ENCODE results near the gene MAN2A2. TPM values are rescaled to one million over a fixed set of nuclear protein-coding genes. Genes with fewer than 3 reads are reported as not detected.
"Not testable (repeated sequence)": the region's sequence is repeated elsewhere in the genome, so short reads cannot be mapped to it uniquely, and the experiment has no call there.

Gene MAN2A2
- total RNA-seq, 1 donor from 2014 or later = 18.5 TPM

DNA sequence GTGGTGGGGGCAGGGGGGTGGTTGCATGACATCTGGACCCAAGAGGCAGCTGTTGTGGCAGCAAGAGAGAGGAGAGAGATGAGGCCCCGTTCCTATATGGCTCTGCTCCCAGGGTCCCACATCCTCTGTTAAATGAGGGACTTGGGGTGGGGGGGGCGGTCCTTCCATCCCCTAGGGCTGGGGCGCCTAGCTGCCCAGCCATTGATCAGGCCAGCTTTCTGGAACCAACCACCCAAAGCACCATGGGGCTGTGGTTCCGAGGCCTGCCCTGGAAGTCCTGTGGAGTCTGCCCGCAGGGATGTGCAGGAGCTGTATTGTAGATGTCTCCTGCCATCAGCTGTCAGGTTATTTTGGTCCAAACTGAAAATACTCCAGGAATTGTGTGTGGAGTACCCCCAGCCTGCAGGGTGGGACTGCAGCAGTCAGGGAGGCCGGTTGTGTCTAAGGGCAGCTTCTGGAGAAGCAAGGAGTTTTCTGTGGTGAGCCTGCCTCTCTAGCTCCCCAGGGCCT is 29.6 kb upstream of the MAN2A2 start:
- peak overlapping the region; percentile 97 for H3K27ac Mint-ChIP-seq (ENCODE audit: unreplicated experiment)

DNA sequence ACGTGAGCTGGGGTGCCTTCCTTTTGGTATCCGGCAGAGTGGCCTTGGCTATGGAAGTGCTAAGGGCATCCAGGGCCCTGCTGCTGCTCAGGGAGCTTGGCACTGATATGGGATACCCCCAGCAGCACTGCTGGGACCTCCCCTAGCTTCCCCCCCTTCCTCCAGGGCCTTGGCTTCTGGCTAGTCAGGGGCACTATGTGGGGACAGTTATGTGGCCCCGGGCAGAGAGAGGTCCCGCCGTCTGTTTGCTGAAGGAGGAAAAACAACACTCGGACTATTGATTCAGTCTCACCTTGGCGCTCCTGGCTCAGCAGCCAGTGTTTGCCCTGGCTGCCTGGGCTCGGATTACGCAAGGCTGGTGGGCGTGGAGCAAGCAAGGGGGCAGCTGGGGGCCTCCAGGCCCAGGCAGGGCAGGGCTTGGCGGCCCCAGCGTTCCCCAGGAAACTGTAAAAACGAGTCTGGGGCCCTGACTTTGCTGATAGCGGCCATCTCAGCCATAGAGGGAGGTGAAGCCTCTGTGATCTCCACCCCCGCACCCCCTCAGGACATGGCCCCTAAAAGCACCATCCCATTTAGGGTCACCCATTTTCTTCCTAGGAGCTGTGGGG is 29.0 kb upstream of the MAN2A2 start:
- peak overlapping the region; percentile 97 for H3K27ac Mint-ChIP-seq (ENCODE audit: unreplicated experiment)
- Histone ChIP-seq H3K9me3 (ENCODE audit: insufficient read depth, low read depth, low read length) (no peaks in the 10 kb centered on the region), H3K79me2 (ENCODE audit: insufficient read depth, low read length) (peaks cover 60% of the 10 kb centered on the region), H3K4me3 (ENCODE audit: insufficient read depth, low read depth, low read length) (peak overlapping the region; percentile 77), H2AFZ (ENCODE audit: low read depth, low read length) (no peak overlapping the region), H3K4me2 (ENCODE audit: low read length) (peak overlapping the region; percentile 99), H3K27ac (ENCODE audit: low read depth, low read length) (peak overlapping the region; percentile 95), H3K36me3 (ENCODE audit: insufficient read depth, low read length) (peaks cover 18% of the 10 kb centered on the region), H3K4me1 (ENCODE audit: insufficient read depth, low read length) (peaks cover 45% of the 10 kb centered on the region), H3K9ac (ENCODE audit: low read length) (peak overlapping the region; percentile 80), H3K27me3 (ENCODE audit: insufficient read depth, low read length) (no peaks in the 10 kb centered on the region), H4K20me1 (ENCODE audit: insufficient read depth, low read length) (peaks cover 37% of the 10 kb centered on the region)
- H3K4me1 Mint-ChIP-seq (ENCODE audit: low read depth, unreplicated experiment) = peaks cover 25% of the 10 kb centered on the region
- H3K27me3 Mint-ChIP-seq (ENCODE audit: low read depth, unreplicated experiment) = no peaks in the 10 kb centered on the region
- peaks cover 14% of the 10 kb centered on the region for H3K36me3 Mint-ChIP-seq (ENCODE audit: low read depth, unreplicated experiment)
- FAIRE-seq (no peak), DNase-seq (ENCODE audit: low read depth) (no peak)
- TF ChIP-seq, protein P1, sequence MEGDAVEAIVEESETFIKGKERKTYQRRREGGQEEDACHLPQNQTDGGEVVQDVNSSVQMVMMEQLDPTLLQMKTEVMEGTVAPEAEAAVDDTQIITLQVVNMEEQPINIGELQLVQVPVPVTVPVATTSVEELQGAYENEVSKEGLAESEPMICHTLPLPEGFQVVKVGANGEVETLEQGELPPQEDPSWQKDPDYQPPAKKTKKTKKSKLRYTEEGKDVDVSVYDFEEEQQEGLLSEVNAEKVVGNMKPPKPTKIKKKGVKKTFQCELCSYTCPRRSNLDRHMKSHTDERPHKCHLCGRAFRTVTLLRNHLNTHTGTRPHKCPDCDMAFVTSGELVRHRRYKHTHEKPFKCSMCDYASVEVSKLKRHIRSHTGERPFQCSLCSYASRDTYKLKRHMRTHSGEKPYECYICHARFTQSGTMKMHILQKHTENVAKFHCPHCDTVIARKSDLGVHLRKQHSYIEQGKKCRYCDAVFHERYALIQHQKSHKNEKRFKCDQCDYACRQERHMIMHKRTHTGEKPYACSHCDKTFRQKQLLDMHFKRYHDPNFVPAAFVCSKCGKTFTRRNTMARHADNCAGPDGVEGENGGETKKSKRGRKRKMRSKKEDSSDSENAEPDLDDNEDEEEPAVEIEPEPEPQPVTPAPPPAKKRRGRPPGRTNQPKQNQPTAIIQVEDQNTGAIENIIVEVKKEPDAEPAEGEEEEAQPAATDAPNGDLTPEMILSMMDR (IDR thresholded peaks at IDR 0.05; ENCODE audit: insufficient read depth, low read depth, low read length) = no peak
- no peak for TF ChIP-seq EZH2 (IDR thresholded peaks at IDR 0.05; ENCODE audit: insufficient read depth, low read length)
- H3K4me3 Mint-ChIP-seq (ENCODE audit: unreplicated experiment) = peak overlapping the region; percentile 90
- H3K9me3 Mint-ChIP-seq (ENCODE audit: unreplicated experiment) = no peaks in the 10 kb centered on the region

More for the DNA sequence above, 29.6 kb upstream of the MAN2A2 start:
- Histone ChIP-seq H3K9me3 (ENCODE audit: insufficient read depth, low read depth, low read length) (no peaks in the 10 kb centered on the region), H3K27me3 (ENCODE audit: insufficient read depth, low read length) (no peaks in the 10 kb centered on the region), H3K36me3 (ENCODE audit: insufficient read depth, low read length) (peaks cover 12% of the 10 kb centered on the region), H3K4me1 (ENCODE audit: insufficient read depth, low read length) (peaks cover 50% of the 10 kb centered on the region), H3K27ac (ENCODE audit: low read depth, low read length) (peak overlapping the region; percentile 95), H3K9ac (ENCODE audit: low read length) (peak overlapping the region; percentile 80), H3K4me2 (ENCODE audit: low read length) (peak overlapping the region; percentile 99), H2AFZ (ENCODE audit: low read depth, low read length) (no peak overlapping the region), H3K79me2 (ENCODE audit: insufficient read depth, low read length) (peaks cover 60% of the 10 kb centered on the region), H4K20me1 (ENCODE audit: insufficient read depth, low read length) (peaks cover 37% of the 10 kb centered on the region), H3K4me3 (ENCODE audit: insufficient read depth, low read depth, low read length) (peak overlapping the region; percentile 77)
- Mint-ChIP-seq H3K4me3 (ENCODE audit: unreplicated experiment) (peak overlapping the region; percentile 90), H3K27me3 (ENCODE audit: low read depth, unreplicated experiment) (no peaks in the 10 kb centered on the region), H3K4me1 (ENCODE audit: low read depth, unreplicated experiment) (peaks cover 31% of the 10 kb centered on the region), H3K36me3 (ENCODE audit: low read depth, unreplicated experiment) (peaks cover 13% of the 10 kb centered on the region), H3K9me3 (ENCODE audit: unreplicated experiment) (no peaks in the 10 kb centered on the region)
- DNase-seq (ENCODE audit: low read depth) = no peak
- no peak for FAIRE-seq
- TF ChIP-seq EZH2 (IDR thresholded peaks at IDR 0.05; ENCODE audit: insufficient read depth, low read length) = no peak
- TF ChIP-seq, protein P1 (IDR thresholded peaks at IDR 0.05; ENCODE audit: insufficient read depth, low read depth, low read length) = no peak

DNA sequence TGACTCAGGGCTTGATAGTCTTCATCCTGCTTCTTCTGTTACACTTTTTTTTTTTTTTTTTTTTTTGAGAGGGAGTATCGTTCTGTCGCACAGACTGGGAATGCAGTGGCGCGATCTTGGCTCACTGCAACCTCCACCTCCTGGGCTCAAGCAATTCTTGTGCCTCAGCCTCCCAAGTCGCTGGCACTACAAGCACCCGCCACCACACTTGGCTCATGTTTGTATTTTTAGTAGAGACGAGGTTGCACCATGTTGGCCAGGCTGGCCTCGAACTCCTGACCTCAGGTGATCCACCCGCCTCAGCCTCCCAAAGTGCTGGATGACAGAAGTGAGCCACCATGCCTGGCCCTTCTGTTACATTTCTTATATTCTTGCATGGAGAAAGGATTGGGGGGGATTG is 28.1 kb upstream of the MAN2A2 start:
- DNase-seq (ENCODE audit: low read depth); FAIRE-seq; H3K27ac ChIP-seq (ENCODE audit: low read depth, low read length); H3K9me3 Mint-ChIP-seq (ENCODE audit: unreplicated experiment); H3K4me3 Mint-ChIP-seq (ENCODE audit: unreplicated experiment); H3K4me3 ChIP-seq (ENCODE audit: insufficient read depth, low read depth, low read length); H3K27ac Mint-ChIP-seq (ENCODE audit: unreplicated experiment); H2AFZ ChIP-seq (ENCODE audit: low read depth, low read length); H3K27me3 Mint-ChIP-seq (ENCODE audit: low read depth, unreplicated experiment); H3K9me3 ChIP-seq (ENCODE audit: insufficient read depth, low read depth, low read length); H3K4me2 ChIP-seq (ENCODE audit: low read length); H3K27me3 ChIP-seq (ENCODE audit: insufficient read depth, low read length); H3K9ac ChIP-seq (ENCODE audit: low read length): not testable (repeated sequence)
- Mint-ChIP-seq H3K36me3 (ENCODE audit: low read depth, unreplicated experiment) (peaks cover 17% of the 10 kb centered on the region), H3K4me1 (ENCODE audit: low read depth, unreplicated experiment) (peaks cover 17% of the 10 kb centered on the region)
- H3K4me1 ChIP-seq (ENCODE audit: insufficient read depth, low read length) = peaks cover 36% of the 10 kb centered on the region
- H4K20me1 ChIP-seq (ENCODE audit: insufficient read depth, low read length) = peaks cover 37% of the 10 kb centered on the region
- peaks cover 18% of the 10 kb centered on the region for H3K36me3 ChIP-seq (ENCODE audit: insufficient read depth, low read length)
- peaks cover 59% of the 10 kb centered on the region for H3K79me2 ChIP-seq (ENCODE audit: insufficient read depth, low read length)
